Lower leg skin (tissue), 4 donors: ENCODE measurements around the gene MATR3. TPM values are rescaled to one million over a fixed set of nuclear protein-coding genes. Genes with fewer than 3 reads are reported as not detected.

Experiments
- DNase-seq, 2 donors: peaks; one replicate each; pipeline ENCODE4 v3.0.0-alpha.2; 2019; ENCODE audit warnings: low spot score in 2 of 2
- H3K4me3 ChIP-seq: fragments of 200-600 bp; sonication (generic); 2 replicates; pipeline ENCODE4 v1.5.1; 2017; ENCODE audit warnings: mild to moderate bottlenecking, low read depth; ENCODE audit not compliant: poor library complexity, severe bottlenecking
- POLR2A ChIP-seq, 2 donors: fragments of 450-650 bp; IDR thresholded peaks; one replicate each; pipeline ENCODE4 v1.6.1; 2016 to 2017; ENCODE audit warnings: antibody characterized with exemption in 2 of 2, mild to moderate bottlenecking in 1 of 2, moderate library complexity in 1 of 2
- WGBS, 2 donors: methylation state at CpG; one replicate each; pipeline ENCODE4 v1.1.5; 2018; 5-methylcytosine and 5-hydroxymethylcytosine counted together
- intact Hi-C: fragments of 100-400 bp; cut with DNase I; formaldehyde crosslinking; loops from one replicate; pipeline ENCODE4 v1.15.0; 2023; ENCODE audit warnings: low total_unique reads
- total RNA-seq, 4 donors: library from RNA; depleted of rRNA; stranded (reverse); fragments of >200 nt; gene quantifications; one replicate each; pipeline ENCODE4 v1.1.0, GENCODE V29; 2016
- TF ChIP-seq, protein P1 (sequence below), 3 donors: fragments of 450-650 bp; IDR thresholded peaks; one replicate each; pipeline ENCODE4 v1.5.1; 2016; ENCODE audit warnings: antibody characterized with exemption in 3 of 3, mild to moderate bottlenecking in 3 of 3, moderate library complexity in 2 of 3

The MATR3 gene
- total RNA-seq, 4 donors from 2014 or later: 108 to 135 (median 122) TPM

DNA sequence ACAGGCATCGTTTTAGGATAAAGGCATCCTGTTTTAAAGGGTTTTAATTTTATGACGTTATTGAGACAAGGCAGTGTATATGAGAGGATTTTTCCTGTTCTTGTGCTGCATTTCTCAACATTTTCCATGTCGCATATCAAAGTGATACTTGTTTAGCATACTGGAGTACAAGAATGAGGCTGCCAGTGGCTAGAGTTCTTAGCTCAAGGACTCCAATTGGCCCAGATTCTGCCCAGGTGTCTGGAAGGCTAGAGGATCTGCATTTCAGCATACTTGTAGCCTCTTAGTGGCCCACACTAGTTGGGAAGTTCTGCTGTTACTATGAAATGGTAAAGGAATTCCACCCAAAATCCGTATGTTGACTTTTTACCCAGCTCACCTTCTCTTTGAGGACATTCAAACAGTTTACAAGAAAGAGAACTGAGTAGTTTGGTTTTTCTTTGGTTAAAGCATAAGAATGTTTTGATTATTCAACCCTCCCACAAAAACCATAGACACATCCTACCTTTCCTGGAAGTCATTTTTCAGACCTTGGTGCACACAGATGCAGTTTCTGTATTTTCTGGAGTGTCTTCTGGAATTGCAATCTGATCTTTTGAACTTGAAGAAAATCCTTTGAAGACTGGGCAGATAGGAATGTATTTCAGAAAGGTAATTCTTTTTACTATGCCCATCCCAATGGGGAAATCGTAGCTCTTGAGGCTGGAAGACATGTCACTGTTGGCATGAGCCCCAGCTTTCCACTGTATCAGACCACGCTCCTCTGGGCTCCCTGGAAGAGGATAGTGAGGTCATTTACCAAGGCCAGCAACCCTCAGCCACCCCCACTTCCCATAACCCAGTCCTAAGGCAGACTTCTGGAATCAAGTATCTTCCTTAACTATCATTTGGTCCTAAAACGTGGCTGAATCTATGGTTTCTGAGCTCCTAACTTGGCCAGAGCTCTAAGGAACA, 78.2 kb downstream of the MATR3 start:
- WGBS, 2 donors: 78 to 79% methylated on average over 7 of the region's 7 CpGs

DNA sequence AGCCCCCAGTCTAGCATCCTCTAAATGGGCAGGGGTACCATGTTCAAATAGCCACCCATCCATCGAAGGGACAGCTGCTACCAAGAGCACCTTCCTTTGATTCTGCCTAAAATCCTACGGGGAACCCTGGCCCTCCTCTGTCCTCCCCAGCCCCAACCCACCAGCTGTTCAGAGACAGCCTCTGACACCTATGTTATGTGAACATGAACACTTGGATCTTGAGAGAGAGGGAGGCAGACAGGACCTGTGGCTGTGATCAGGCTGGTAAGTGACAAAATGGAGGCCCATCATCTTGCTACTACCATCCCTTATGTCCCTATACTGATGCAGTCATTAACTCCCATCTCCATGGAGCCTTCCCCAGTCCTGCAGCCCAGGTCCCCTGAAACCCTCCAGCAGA, 81.4 kb downstream of the MATR3 start:
- H3K4me3 ChIP-seq: no peak overlapping the region
- intact Hi-C loops: no loop called here
- DNase-seq: peak in 1 of 2 donors; percentile 77
- 77 to 94% methylated on average over 2 of the region's 2 CpGs for WGBS, 2 donors
- TF ChIP-seq, protein P1, sequence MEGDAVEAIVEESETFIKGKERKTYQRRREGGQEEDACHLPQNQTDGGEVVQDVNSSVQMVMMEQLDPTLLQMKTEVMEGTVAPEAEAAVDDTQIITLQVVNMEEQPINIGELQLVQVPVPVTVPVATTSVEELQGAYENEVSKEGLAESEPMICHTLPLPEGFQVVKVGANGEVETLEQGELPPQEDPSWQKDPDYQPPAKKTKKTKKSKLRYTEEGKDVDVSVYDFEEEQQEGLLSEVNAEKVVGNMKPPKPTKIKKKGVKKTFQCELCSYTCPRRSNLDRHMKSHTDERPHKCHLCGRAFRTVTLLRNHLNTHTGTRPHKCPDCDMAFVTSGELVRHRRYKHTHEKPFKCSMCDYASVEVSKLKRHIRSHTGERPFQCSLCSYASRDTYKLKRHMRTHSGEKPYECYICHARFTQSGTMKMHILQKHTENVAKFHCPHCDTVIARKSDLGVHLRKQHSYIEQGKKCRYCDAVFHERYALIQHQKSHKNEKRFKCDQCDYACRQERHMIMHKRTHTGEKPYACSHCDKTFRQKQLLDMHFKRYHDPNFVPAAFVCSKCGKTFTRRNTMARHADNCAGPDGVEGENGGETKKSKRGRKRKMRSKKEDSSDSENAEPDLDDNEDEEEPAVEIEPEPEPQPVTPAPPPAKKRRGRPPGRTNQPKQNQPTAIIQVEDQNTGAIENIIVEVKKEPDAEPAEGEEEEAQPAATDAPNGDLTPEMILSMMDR (IDR thresholded peaks at IDR 0.05): no peak
- TF ChIP-seq POLR2A (IDR thresholded peaks at IDR 0.05): no peak

More for the DNA sequence above, 78.2 kb downstream of the MATR3 start:
- TF ChIP-seq POLR2A (IDR thresholded peaks at IDR 0.05): no peak
- TF ChIP-seq, protein P1 (IDR thresholded peaks at IDR 0.05): no peak
- H3K4me3 ChIP-seq: no peak overlapping the region
- DNase-seq: peak in 1 of 2 donors; percentile 56
- intact Hi-C loops: no loop called here

DNA sequence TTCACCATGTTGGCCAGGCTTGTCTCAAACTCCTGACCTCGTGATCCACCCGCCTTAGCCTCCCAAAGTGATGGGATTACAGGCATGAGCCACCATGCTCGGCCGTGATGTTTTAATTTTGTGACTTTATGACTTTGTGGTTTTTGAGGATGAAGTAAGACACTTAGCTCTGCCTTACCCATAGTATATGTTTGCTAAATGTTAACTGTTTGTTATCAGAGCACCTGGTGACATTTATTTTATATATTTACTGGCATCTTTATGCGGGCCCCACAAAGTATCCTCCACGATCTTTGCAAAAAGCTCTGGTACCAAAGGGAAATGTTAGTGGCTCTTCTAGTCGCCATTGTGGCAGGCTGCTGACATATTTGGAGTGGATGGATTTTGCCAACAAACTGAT, 82.8 kb downstream of the MATR3 start:
- TF ChIP-seq POLR2A (IDR thresholded peaks at IDR 0.05): no peak
- TF ChIP-seq, protein P1 (IDR thresholded peaks at IDR 0.05): no peak
- intact Hi-C loops: no loop called here
- WGBS, 2 donors: 87 to 88% methylated on average over 7 of the region's 7 CpGs
- DNase-seq: no peak
- no peak overlapping the region for H3K4me3 ChIP-seq

DNA sequence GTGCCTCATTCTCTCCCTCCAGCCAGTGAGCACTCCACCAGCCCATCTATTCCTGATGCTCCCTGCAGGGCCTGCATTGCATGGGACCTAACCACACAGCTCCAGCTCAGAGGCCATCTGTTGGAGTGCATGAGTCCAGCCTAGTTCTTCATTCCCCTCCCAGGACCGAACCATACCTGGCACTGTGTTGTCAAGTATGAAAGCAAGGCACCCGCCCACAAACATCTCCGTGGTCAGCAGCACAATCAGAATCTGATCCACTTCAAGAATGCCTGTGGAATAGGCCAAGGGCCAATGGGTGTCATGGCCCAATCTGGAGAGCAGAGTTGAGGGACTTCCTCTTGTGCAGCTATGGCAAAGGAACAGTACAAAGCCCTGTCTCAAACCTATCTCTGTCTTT, 83.7 kb downstream of the MATR3 start:
- intact Hi-C loops: no loop called here
- 79 to 89% methylated on average over 3 of the region's 3 CpGs for WGBS, 2 donors

DNA sequence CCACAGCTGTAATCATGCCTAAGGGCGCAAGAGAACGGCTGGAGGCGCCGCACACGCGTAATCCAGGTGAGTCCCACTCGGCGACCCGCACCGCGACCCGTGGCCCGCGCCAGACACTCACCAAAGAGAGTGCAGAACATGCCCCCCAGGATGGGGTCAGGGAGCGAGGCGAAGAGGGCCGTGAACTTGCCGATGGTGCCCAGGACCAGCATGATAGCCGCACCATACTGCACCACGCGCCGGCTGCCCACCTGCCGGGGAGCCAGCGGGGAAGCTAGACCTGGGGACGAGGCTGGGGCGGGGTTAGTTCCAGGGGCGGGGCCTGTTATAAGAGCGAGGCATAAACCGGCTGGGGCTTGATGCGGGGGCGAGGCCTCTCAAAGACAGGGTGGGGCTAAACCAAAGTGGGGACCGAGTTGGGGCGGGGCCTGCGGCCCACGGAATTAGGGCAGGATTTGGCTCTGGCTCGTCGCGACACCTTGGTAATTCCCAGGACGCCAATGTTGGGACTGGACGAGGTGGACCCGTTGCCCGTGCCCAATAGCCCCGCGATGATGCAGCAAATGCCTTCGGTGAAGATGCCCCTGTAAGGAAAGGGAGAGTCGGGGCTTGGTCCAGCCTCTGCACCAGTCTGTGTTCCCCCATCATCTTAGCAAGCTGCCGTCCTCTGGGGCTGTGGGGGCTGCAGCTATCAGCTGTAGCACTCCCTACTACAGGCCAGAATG, 84.7 kb downstream of the MATR3 start:
- DNase-seq: peak in 1 of 2 donors; percentile 82
- WGBS, 2 donors: 54 to 68% methylated on average over 45 to 47 of the region's 47 CpGs
- no peak overlapping the region for H3K4me3 ChIP-seq
- no peak for TF ChIP-seq POLR2A (IDR thresholded peaks at IDR 0.05)
- TF ChIP-seq, protein P1 (IDR thresholded peaks at IDR 0.05): no peak
- intact Hi-C loops: no loop called here

More for the DNA sequence above, 83.7 kb downstream of the MATR3 start:
- DNase-seq: peak in 1 of 2 donors; percentile 58
- no peak for TF ChIP-seq POLR2A (IDR thresholded peaks at IDR 0.05)
- TF ChIP-seq, protein P1 (IDR thresholded peaks at IDR 0.05): no peak
- no peak overlapping the region for H3K4me3 ChIP-seq
